ENCODE measurements around the gene TPSAB1.
"Not testable (repeated sequence)": the region's sequence is repeated elsewhere in the genome, so short reads cannot be mapped to it uniquely, and the experiment has no call there.

DNA sequence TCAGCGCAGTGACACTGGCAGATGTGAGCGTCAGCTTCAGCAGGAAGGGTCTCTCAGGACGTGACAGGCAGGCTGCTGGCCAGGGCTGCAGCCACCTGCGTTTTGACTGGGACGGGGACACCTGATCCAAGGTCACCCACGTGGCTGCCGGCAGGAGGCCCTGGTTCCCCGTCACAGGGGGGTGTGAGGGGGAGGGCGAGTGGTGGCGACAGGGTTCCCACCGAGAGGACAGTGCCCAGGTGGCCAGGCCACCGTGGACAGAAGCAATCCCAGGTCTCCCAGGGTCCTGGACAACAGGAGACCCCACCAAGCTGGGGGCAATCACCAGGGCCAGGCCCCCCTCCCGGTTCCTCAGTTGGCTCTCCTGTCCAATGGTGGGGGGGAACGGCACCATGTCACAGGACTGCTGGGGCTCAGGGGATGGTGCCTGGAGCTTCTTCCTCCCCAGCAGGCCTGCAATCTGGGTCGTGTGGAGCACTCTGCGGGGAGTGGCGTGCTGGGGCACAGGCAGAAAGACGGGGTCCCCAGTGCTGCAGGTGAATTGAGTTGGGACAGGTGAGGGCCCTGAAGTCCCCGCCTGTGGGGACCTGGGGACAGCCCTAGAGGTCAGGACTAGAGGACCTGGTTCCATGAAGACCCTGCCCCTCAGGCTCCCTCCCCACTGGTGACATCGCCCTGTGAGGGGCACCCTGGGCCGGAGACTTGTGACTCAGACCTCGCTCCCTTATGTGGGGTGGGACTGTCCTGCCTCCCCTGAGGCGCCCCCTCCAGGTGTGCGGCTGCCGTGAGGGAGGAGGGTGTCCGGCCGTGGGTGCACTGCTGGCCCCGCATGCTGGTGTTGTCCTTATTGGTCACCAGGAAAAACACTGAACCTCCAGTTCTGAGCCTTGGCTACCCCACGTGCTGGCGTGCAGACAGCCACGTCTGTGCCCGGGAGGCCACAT is 3.7 kb downstream of the TPSAB1 start:
- TF ChIP-seq, protein P1, sequence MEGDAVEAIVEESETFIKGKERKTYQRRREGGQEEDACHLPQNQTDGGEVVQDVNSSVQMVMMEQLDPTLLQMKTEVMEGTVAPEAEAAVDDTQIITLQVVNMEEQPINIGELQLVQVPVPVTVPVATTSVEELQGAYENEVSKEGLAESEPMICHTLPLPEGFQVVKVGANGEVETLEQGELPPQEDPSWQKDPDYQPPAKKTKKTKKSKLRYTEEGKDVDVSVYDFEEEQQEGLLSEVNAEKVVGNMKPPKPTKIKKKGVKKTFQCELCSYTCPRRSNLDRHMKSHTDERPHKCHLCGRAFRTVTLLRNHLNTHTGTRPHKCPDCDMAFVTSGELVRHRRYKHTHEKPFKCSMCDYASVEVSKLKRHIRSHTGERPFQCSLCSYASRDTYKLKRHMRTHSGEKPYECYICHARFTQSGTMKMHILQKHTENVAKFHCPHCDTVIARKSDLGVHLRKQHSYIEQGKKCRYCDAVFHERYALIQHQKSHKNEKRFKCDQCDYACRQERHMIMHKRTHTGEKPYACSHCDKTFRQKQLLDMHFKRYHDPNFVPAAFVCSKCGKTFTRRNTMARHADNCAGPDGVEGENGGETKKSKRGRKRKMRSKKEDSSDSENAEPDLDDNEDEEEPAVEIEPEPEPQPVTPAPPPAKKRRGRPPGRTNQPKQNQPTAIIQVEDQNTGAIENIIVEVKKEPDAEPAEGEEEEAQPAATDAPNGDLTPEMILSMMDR (conservative IDR thresholded peaks at IDR 0.05; ENCODE audit: low read depth, low read length), result not testable (repeated sequence)
- TF ChIP-seq EZH2 (IDR thresholded peaks at IDR 0.05; ENCODE audit: borderline replicate concordance, low read depth, low read length, poor library complexity, severe bottlenecking), result not testable (repeated sequence)

Measured in A673 (cell line).